RKO (cell line): Measurements from ENCODE around the gene ODAD3.
"Not testable (repeated sequence)": the region's sequence is repeated elsewhere in the genome, so short reads cannot be mapped to it uniquely, and the experiment has no call there.

ENCODE experiments used
- DNase-seq: peaks from one replicate; pipeline ENCODE4 v3.0.0-alpha.2; 2016; ENCODE audit warnings: low spot score

ODAD3 gene

DNA sequence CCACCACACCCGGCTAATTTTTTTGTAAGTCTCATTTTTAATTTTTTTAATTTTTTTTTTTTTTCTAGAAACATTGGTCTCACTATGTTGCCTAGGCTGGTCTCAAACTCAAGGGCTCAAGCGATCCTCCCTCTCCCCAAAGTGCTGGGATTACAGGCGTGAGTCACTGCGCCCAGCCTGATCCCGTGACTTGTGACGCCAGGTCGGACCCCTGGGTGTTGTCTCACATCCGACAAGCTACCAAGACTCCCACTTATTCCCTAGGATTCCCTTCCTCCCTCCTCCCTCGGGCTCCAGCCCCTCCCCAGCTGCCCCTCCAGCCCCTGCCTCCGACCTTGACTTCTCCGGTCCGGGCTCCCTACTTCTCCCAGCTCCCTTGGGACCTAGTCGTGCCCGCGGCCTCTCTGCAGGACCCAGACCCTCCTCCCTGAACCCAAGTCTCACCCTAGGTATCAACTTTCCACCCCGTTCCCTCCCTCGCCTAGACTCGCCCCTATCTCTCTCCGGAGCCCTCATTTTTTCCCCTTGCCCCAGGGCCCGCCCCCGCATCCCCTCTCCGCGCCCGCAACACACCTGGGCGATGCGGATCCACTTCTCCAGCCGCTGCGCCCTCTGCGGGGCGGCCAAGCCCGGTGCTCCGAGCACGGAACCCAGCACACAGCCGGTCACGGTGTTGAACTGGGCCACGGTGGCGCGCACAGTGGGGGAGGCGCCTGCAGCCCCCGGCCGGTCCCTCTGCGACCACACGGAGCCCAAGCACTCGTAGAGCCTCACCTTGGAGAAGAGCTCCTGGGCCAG, 28.9 kb downstream of the ODAD3 start:
- DNase-seq, result no peak

- DNase-seq, result no peak
Observed at GRCh38 chr19:11404588-11405222, 30.2 kb downstream of the ODAD3 start.

DNA sequence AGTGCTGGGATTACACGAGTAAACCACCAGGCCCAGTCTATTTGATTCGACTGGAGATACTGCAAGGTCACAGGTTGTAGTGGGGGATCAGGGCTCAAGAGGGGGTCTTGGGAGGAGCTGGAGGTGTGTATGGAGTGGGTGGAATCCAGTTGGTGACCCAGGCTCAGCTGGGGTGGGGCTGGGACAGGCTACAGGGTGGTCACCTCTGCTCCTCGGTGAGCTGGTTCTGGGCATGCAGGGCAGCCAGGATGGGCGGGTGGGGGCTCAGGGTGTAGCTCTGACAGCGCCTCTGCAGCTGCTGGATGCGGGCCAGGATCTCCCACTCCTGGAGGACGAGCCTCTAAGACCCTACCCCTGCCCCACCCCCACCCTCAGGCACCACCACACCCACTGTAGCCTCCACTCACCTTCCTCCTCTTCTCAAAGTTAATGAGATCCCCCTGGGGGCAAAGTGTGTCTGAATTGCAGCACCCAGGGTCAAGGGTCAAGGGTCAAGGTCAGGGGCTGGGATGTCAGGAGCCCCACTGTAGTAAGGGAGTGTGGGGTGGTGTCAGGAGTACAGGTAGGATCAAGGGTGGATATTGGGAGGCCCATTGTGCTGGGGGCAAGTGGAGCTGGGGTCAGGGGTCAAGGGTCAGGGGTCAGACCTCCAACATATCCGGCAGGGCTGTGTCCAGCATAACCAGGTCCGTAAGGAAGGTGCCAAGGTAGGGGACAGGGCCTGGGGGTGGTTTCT, 32.9 kb downstream of the ODAD3 start:
- DNase-seq, result no peak

- no peak for DNase-seq
Observed at GRCh38 chr19:11400798-11401197, 34.1 kb downstream of the ODAD3 start.

- DNase-seq, result no peak
Observed at GRCh38 chr19:11399667-11400066, 35.3 kb downstream of the ODAD3 start.

- no peak for DNase-seq
Observed at GRCh38 chr19:11397089-11397610, 37.8 kb downstream of the ODAD3 start.

GRCh38 chr19:11390933-11391680, 43.8 kb downstream of the ODAD3 start:
- DNase-seq, result no peak

GRCh38 chr19:11390359-11390758, 44.6 kb downstream of the ODAD3 start:
- DNase-seq, result no peak

GRCh38 chr19:11387162-11388034, 47.5 kb downstream of the ODAD3 start:
- no peak for DNase-seq

DNA sequence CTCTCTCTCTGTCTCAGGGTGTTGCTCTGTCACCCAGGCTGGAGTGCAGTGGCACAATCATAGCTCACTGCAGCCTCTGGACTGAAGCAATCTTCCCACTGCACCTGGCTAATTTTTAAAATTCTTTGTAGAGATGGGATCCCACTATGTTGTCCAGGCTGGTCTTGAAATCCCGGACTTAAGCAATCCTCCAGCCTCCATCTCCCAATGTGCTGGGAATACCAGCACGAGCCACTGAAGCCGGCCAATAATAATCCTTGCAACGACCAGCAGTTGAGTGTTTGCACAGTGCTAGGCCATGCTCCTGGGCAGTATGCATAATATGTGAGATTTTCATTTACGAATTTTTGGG, 50.2 kb downstream of the ODAD3 start:
- DNase-seq, result no peak

GRCh38 chr19:11383706-11384048, 51.2 kb downstream of the ODAD3 start:
- DNase-seq, result no peak

GRCh38 chr19:11382898-11383705, 51.8 kb downstream of the ODAD3 start:
- DNase-seq, result no peak

DNA sequence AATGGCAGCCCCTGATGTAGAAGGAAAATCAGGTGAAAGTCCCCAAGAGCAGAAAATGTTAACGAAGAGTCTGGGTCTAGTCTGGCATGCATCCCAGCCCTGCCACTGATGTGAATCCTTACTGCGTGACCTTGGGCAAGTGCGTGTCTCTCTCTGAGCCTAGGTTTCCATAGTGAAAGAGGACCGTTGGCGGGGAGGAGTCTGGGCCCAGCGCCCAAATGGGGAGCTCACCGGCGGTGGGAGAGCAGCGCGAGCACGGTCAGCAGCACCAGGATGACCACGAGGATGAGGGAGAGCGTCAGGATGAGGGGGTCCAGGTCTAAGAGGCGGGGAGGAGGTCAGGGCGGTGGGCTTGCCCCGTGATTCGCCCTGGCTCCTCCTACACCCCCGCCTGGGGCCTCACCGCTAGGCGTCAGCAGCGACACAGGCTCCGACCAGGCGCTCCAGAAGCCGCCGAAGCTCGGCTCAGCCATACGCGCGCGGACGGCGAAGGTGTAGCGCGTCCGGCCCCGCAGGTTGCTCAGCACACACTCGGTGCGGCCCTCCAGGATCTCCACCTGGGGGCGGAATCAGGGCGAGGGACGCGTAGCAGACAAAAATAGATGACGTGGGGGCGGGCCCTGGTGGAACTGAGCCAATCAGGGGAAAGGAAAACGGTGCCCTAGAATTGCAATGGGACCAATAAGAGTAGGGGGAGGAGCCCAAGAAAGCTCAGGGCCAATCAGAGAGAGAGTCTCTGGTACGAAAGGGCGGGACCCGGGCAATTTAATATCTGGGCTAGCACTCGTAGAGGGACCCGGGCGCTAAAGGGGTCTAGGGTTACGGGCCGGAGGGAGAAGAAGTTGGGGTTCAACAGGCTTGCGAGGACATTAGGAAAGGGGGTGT, 54.0 kb downstream of the ODAD3 start:
- DNase-seq, result peak; percentile 98

GRCh38 chr19:11379857-11380350, 55.0 kb downstream of the ODAD3 start:
- no peak for DNase-seq

GRCh38 chr19:11379269-11379845, 55.6 kb downstream of the ODAD3 start:
- not testable (repeated sequence) for DNase-seq

GRCh38 chr19:11378319-11379189, 56.4 kb downstream of the ODAD3 start:
- peak; percentile 90 for DNase-seq

- DNase-seq, result no peak
Observed at GRCh38 chr19:11377756-11378155, 57.2 kb downstream of the ODAD3 start.

- DNase-seq, result peak; percentile 78
Observed at GRCh38 chr19:11377237-11377636, 57.7 kb downstream of the ODAD3 start.
